K562 (cell line): Measurements from ENCODE around the gene MRLN. TPM values are rescaled to one million over a fixed set of nuclear protein-coding genes. Genes with fewer than 3 reads are reported as not detected.

Experiments
- ATAC-seq: fragments of 200-7000 bp; cut with Tn5 transposase; 3 replicates; pipeline ENCODE4 v1.9.1; 2020; ENCODE audit warnings: moderate library complexity
- BruUV-seq: library from RNA; stranded (reverse); fragments of 400-500 nt; replicated peaks from 2 replicates; lab custom pipeline; 2021; lab: Mats Ljungman, UMichigan
- CTCF ChIA-PET: fragments of 300-600 bp; formaldehyde crosslinking; extraction: SDS; loops from one replicate; lab custom pipeline; 2021; ENCODE audit warnings: low intra/inter-chr PET ratio; lab: Yijun Ruan, JAX
- POLR2A ChIA-PET: fragments of 300-600, 350-650 bp; sonication (Branson Sonifier 250); formaldehyde crosslinking; extraction: SDS; loops from one replicate; lab custom pipeline; 2021; ENCODE audit warnings: antibody characterized with exemption, inconsistent platforms; lab: Yijun Ruan, JAX
- DNase-seq, 4 experiments: peaks; one replicate each; pipeline versions ENCODE4 v3.0.0 to v3.0.0-alpha.2; 2011 to 2018; ENCODE audit warnings: low spot score in 3 of 4, mixed read lengths in 3 of 4; ENCODE audit errors: extremely low read depth in 1 of 4
- FAIRE-seq: peaks from 2 replicates; lab custom pipeline; 2011; peaks lifted over from hg19 to GRCh38; lab: Jason Lieb, UNC
- H2AFZ ChIP-seq: 2 replicates; pipeline ENCODE4 v1.6.0; 2011; ENCODE audit warnings: low read depth, low read length, control low read depth, inconsistent platforms
- H3K27ac ChIP-seq: fragments of 200-600 bp; 3 replicates; pipeline ENCODE4 v1.8.0; 2011; ENCODE audit warnings: low read depth, mild to moderate bottlenecking, control low read depth, inconsistent platforms, low read length, moderate library complexity, mixed read lengths; ENCODE audit errors: extremely low read depth
- H3K27me3 ChIP-seq, 2 experiments: fragments of 300-600 bp in 1 of 2; 2 replicates in 1 of 2; 3 replicates in 1 of 2; pipeline versions ENCODE4 v1.6.0 to v1.8.0; 2011; ENCODE audit warnings: inconsistent platforms in 2 of 2, low read length in 2 of 2, mild to moderate bottlenecking in 1 of 2, mixed read lengths in 1 of 2, moderate library complexity in 1 of 2; ENCODE audit not compliant: control insufficient read depth in 2 of 2, insufficient read depth in 2 of 2
- H3K36me3 ChIP-seq: fragments of 300-600 bp; 3 replicates; pipeline ENCODE4 v1.8.0; 2011; ENCODE audit warnings: mild to moderate bottlenecking, low read length, inconsistent platforms; ENCODE audit not compliant: control insufficient read depth, insufficient read depth
- H3K4me1 ChIP-seq, 2 experiments: fragments of 200-600 bp in 1 of 2; replicated peaks in 1 of 2; 2 replicates in 1 of 2; 3 replicates in 1 of 2; pipeline versions ENCODE4 v1.5.1 to v1.8.0; 2011; ENCODE audit warnings: inconsistent platforms in 2 of 2, low read length in 2 of 2, mild to moderate bottlenecking in 1 of 2, mixed read lengths in 1 of 2, moderate library complexity in 1 of 2; ENCODE audit not compliant: control insufficient read depth in 2 of 2, insufficient read depth in 2 of 2
- H3K4me2 ChIP-seq: 2 replicates; pipeline ENCODE4 v1.6.1; 2011; ENCODE audit warnings: low read length, control low read depth, inconsistent platforms, mixed read lengths; ENCODE audit not compliant: insufficient read depth
- H3K4me3 ChIP-seq: fragments of 200-600 bp; sonication (generic), shearing (Covaris generic); 2 replicates; pipeline ENCODE4 v1.5.1; 2016; ENCODE audit warnings: control low read depth, inconsistent platforms
- H3K79me2 ChIP-seq: fragments of 200-600 bp; 3 replicates; pipeline ENCODE4 v1.8.0; 2011; ENCODE audit warnings: low read length, inconsistent platforms; ENCODE audit not compliant: control insufficient read depth, insufficient read depth
- H3K9ac ChIP-seq, 2 experiments: 2 replicates each; pipeline versions ENCODE4 v1.6.0 to v1.6.1; 2011; ENCODE audit warnings: low read depth in 2 of 2, low read length in 2 of 2, control low read depth in 1 of 2, inconsistent platforms in 1 of 2, mild to moderate bottlenecking in 1 of 2, mixed read lengths in 1 of 2; ENCODE audit not compliant: insufficient read depth in 1 of 2
- H3K9me1 ChIP-seq: one replicate; pipeline ENCODE4 v1.6.0; 2011; ENCODE audit warnings: inconsistent platforms, mild to moderate bottlenecking, low read length, moderate library complexity; ENCODE audit not compliant: control insufficient read depth, insufficient read depth
- H3K9me3 ChIP-seq: replicated peaks from 2 replicates; pipeline ENCODE4 v1.5.1; 2011; ENCODE audit warnings: low read depth, low read length, inconsistent platforms; ENCODE audit not compliant: control insufficient read depth, insufficient read depth
- H4K20me1 ChIP-seq: replicated peaks from 2 replicates; pipeline ENCODE4 v1.6.1; 2011; ENCODE audit warnings: low read length, inconsistent platforms, mixed read lengths; ENCODE audit not compliant: control insufficient read depth, insufficient read depth
- CAMTA2 ChIP-seq: fragments of 250-450 bp; sonication (Bioruptor Pico); conservative IDR thresholded peaks from 2 replicates; pipeline ENCODE4 v1.5.1; 2022
- E2F8 ChIP-seq: fragments of 450-650 bp; IDR thresholded peaks from 2 replicates; pipeline ENCODE4 v1.7.1; 2018; ENCODE audit warnings: mild to moderate bottlenecking, low read depth; ENCODE audit not compliant: partially characterized antibody
- EP300 ChIP-seq: IDR thresholded peaks from 2 replicates; pipeline ENCODE4 v1.6.1; 2012; ENCODE audit warnings: low read length, improper control_type of control experiment
- HNRNPLL ChIP-seq: fragments of 200-400 bp; formaldehyde crosslinking; IDR thresholded peaks from 2 replicates; pipeline ENCODE4 v1.6.1; 2017; ENCODE audit warnings: low read length, low read depth, mild to moderate bottlenecking; ENCODE audit not compliant: poor library complexity, severe bottlenecking
- KDM4B ChIP-seq, 2 experiments: fragments of 450-650 bp in 1 of 2; sonication (generic) in 1 of 2; IDR thresholded peaks; 2 replicates each; pipeline ENCODE4 v1.6.1; 2016 to 2017; ENCODE audit warnings: borderline replicate concordance in 2 of 2, antibody characterized with exemption in 1 of 2, low read depth in 1 of 2, mild to moderate bottlenecking in 1 of 2
- NRF1 ChIP-seq, 2 experiments: fragments of 450-650 bp; IDR thresholded peaks in 1 of 2; conservative IDR thresholded peaks in 1 of 2; 2 replicates each; pipeline ENCODE4 v1.6.1; 2014; ENCODE audit warnings: mild to moderate bottlenecking in 2 of 2
- WGBS: fragments of 100-300 bp; shearing (Covaris generic); methylation state at CpG from one replicate; pipeline ENCODE4 v1.1.6; 2016; ENCODE audit warnings: low coverage, mixed read lengths; ENCODE audit not compliant: insufficient coverage; ENCODE audit errors: missing lambda C conversion rate; 5-methylcytosine and 5-hydroxymethylcytosine counted together
- in situ Hi-C: fragments of 300-500 bp; cut with MboI; formaldehyde crosslinking; loops from 4 replicates; pipeline ENCODE4 v1.15.0; 2018; ENCODE audit warnings: inconsistent platforms, mixed read lengths
- intact Hi-C: fragments of 100-400 bp; cut with micrococcal nuclease; formaldehyde crosslinking; loops from 2 replicates; pipeline ENCODE4 v1.14.2; 2022
- polyA plus RNA-seq, 8 experiments: library from polyadenylated mRNA; depleted of rRNA in 4 of 8; stranded (reverse) in 5 of 8; unstranded in 3 of 8; fragments of >200 nt; fragmentation: Nextera tagmentation in 2 of 8; fragmentation: Illumina TruSeq in 1 of 8; extraction: Ambion mirVana in 2 of 8; extraction: Trizol in 1 of 8; gene quantifications; 2 replicates each; pipeline versions ENCODE4 v1.2.1 to v1.2.3, GENCODE V29; 2011 to 2014; ENCODE audit warnings: inconsistent platforms in 1 of 8, missing spikeins in 1 of 8
- total RNA-seq, 7 experiments: library from RNA; depleted of rRNA in 6 of 7; stranded (reverse); fragments of >200 nt in 6 of 7; fragmentation: Illumina TruSeq in 2 of 7; extraction: Trizol in 2 of 7; gene quantifications; 2 replicates each; pipeline versions ENCODE4 v1.2.1 to v1.2.3, GENCODE V29; 2011 to 2021; ENCODE audit warnings: low replicate concordance in 1 of 7
- TF ChIP-seq, protein P1 (sequence below): fragments of 250-450 bp; sonication (Bioruptor Pico); IDR thresholded peaks from 2 replicates; pipeline ENCODE4 v1.8.0; 2021; ENCODE audit warnings: mild to moderate bottlenecking, moderate library complexity

The MRLN gene
- total and polyA plus RNA-seq, 9 of the 15 experiments (the other 6 are each of a cell fraction or from before 2014, with no cell fraction given), result 0.07 to 0.13 TPM; not detected in 7

DNA sequence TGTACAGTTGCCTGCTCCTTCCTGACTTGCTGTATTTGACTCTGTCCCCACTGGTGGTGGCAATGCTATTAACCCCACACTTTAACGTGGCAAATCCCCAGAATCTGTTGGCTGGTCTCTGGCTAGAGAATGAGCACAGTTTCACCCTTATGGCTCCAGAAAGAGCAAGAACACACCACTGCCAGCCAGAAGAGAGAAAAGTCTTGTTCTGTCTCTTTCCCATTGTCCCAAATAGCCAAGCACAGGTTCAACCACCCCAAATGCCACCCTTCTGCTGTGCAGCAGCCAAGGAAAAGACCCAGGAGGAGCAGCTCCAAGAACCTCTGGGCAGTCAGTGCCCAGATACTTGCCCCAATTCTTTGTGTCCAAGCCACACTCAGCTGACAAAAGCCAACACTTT, 54.9 kb downstream of the MRLN start:
- intact Hi-C loops, result no loop called here
- TF ChIP-seq EP300, result no peak
- TF ChIP-seq NRF1 (conservative IDR thresholded peaks at IDR 0.05 in 1 of 2, IDR thresholded peaks at IDR 0.05 in 1 of 2), result no peak
- TF ChIP-seq KDM4B (IDR thresholded peaks at IDR 0.05; ENCODE audit: borderline replicate concordance in 2 of 2, low read depth in 1 of 2), result no peak
- TF ChIP-seq HNRNPLL, result no peak
- TF ChIP-seq, protein P1, sequence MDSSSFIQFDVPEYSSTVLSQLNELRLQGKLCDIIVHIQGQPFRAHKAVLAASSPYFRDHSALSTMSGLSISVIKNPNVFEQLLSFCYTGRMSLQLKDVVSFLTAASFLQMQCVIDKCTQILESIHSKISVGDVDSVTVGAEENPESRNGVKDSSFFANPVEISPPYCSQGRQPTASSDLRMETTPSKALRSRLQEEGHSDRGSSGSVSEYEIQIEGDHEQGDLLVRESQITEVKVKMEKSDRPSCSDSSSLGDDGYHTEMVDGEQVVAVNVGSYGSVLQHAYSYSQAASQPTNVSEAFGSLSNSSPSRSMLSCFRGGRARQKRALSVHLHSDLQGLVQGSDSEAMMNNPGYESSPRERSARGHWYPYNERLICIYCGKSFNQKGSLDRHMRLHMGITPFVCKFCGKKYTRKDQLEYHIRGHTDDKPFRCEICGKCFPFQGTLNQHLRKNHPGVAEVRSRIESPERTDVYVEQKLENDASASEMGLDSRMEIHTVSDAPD (CRISPR knock-in tag), result no peak
- TF ChIP-seq E2F8, result no peak
- no peak for TF ChIP-seq CAMTA2
- TF ChIP-seq, all 486 proteins: peak for 0
- Histone ChIP-seq H3K4me2 (no peak overlapping the region), H2AFZ (no peak overlapping the region), H3K36me3 (no peaks in the 10 kb centered on the region), H3K9me3 (no peaks in the 10 kb centered on the region), H3K27ac (no peak overlapping the region), H3K79me2 (no peaks in the 10 kb centered on the region), H3K9me1 (no peaks in the 10 kb centered on the region), H3K27me3 (peaks cover 0 to 5% of the 10 kb centered on the region in 2 experiments; a peak in 1 of 5 replicates), H3K9ac (no peak overlapping the region), H3K4me3 (no peak overlapping the region), H4K20me1 (no peaks in the 10 kb centered on the region), H3K4me1 (peaks cover 0 to 4% of the 10 kb centered on the region in 2 experiments; a peak in 1 of 5 replicates)
- WGBS, result 0% methylated on average over 1 of the region's 1 CpG
- FAIRE-seq, result no peak
- BruUV-seq, result no TSS peak
- POLR2A ChIA-PET, result no interaction called here
- no peak for DNase-seq
- no peak for ATAC-seq
- CTCF ChIA-PET, result no interaction called here
- in situ Hi-C loops, result no loop called here
